ENCODE results near the gene NEK8. TPM values are rescaled to one million over a fixed set of nuclear protein-coding genes. Genes with fewer than 3 reads are reported as not detected.

The NEK8 gene
- total and polyA plus RNA-seq, 9 of the 15 experiments (the other 6 are each of a cell fraction or from before 2014, with no cell fraction given): 0.98 to 16.6 (median 4.6) TPM

DNA sequence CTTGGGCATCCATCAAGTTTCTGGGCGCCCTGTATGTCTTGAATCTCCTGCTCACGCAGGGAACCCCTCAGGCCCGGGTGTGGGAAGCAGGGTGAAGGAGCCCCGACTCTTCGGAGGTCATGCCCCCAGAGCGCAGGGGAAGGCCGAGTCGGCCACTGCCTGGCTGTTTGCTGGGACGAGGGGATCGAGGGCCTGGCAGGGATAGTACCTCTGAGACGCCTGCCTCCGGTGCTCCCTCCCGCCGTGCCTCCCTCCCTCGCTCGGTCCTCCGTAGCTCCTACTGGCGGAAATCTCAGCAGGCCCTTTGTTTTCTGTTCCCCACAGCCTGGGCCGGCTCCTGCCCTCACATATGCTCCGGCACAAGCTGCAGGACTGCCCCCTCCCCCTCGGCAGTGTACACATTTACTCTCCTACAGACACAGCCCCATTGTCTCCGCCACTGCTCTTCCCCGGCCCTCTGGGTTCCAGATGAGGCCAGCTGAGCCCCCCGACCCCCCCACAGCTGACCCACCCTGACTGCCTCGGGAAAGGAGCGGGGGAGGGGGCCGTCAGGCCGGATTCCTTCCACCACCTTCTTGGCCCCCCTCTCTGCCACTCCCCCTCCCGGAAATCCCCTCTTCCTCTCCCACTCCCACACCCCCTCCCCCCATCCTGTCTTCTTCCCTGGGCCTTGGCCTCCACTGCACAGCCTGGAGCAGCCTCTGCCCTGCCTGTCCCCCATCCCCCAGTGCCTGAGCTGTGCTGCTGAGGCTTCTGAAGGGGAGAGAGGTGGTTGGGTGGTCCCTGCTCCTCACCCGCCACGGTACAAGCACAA is 16.6 kb downstream of the NEK8 start (continued):
- TF ChIP-seq SAP30 (IDR thresholded peaks at IDR 0.05; ENCODE audit: borderline replicate concordance, insufficient read depth, low read depth, low read length, poor library complexity, severe bottlenecking): peak; percentile 67
- TF ChIP-seq TAF1 (IDR thresholded peaks at IDR 0.05; ENCODE audit: control insufficient read depth, extremely low read depth, insufficient read depth, low read length, severe bottlenecking): peak; percentile 14
- TF ChIP-seq, protein P1, sequence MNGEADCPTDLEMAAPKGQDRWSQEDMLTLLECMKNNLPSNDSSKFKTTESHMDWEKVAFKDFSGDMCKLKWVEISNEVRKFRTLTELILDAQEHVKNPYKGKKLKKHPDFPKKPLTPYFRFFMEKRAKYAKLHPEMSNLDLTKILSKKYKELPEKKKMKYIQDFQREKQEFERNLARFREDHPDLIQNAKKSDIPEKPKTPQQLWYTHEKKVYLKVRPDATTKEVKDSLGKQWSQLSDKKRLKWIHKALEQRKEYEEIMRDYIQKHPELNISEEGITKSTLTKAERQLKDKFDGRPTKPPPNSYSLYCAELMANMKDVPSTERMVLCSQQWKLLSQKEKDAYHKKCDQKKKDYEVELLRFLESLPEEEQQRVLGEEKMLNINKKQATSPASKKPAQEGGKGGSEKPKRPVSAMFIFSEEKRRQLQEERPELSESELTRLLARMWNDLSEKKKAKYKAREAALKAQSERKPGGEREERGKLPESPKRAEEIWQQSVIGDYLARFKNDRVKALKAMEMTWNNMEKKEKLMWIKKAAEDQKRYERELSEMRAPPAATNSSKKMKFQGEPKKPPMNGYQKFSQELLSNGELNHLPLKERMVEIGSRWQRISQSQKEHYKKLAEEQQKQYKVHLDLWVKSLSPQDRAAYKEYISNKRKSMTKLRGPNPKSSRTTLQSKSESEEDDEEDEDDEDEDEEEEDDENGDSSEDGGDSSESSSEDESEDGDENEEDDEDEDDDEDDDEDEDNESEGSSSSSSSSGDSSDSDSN (IDR thresholded peaks at IDR 0.05; ENCODE audit: borderline replicate concordance in 1 of 2, low read depth in 2 of 2, low read length in 2 of 2): 0 out of 4 replicates have a peak, but pooled peaks of 1 of the 2 experiments have one; percentile 29
- TF ChIP-seq, protein P2, sequence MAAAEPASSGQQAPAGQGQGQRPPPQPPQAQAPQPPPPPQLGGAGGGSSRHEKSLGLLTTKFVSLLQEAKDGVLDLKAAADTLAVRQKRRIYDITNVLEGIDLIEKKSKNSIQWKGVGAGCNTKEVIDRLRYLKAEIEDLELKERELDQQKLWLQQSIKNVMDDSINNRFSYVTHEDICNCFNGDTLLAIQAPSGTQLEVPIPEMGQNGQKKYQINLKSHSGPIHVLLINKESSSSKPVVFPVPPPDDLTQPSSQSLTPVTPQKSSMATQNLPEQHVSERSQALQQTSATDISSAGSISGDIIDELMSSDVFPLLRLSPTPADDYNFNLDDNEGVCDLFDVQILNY (CRISPR knock-in tag; IDR thresholded peaks at IDR 0.05): 0 out of 2 replicates have a peak, but pooled peaks have one; percentile 40
- peak; percentile 94 for TF ChIP-seq ZNF263 (CRISPR knock-in tag; IDR thresholded peaks at IDR 0.05; ENCODE audit: borderline replicate concordance)
- peak; percentile 85 for TF ChIP-seq CHD1 (IDR thresholded peaks at IDR 0.05; ENCODE audit: low read length)
- TF ChIP-seq FOXA1 (IDR thresholded peaks at IDR 0.05; ENCODE audit: borderline replicate concordance): no peak
- 0 out of 4 replicates have a peak, but pooled peaks of 1 of the 2 experiments have one; percentile 19 for TF ChIP-seq KDM4B (IDR thresholded peaks at IDR 0.05; ENCODE audit: borderline replicate concordance in 2 of 2, low read depth in 1 of 2)
- no peak for TF ChIP-seq ZNF347 (CRISPR knock-in tag; IDR thresholded peaks at IDR 0.05; ENCODE audit: low read depth)
- TF ChIP-seq STAG1 (CRISPR knock-in tag; IDR thresholded peaks at IDR 0.05; ENCODE audit: borderline replicate concordance): no peak
- TF ChIP-seq RBFOX2 (IDR thresholded peaks at IDR 0.05; ENCODE audit: low read depth, low read length): peak; percentile 80
- TF ChIP-seq SRF (CRISPR knock-in tag; IDR thresholded peaks at IDR 0.05): 0 out of 4 replicates have a peak, but pooled peaks of 1 of the 2 experiments have one; percentile 21
- TF ChIP-seq HCFC1 (IDR thresholded peaks at IDR 0.05; ENCODE audit: low read depth, low read length): peak; percentile 18; the same call in 1 of the 2 replicates
- TF ChIP-seq GABPB1 (CRISPR knock-in tag; IDR thresholded peaks at IDR 0.05): 0 out of 2 replicates have a peak, but pooled peaks have one; percentile 19
- TF ChIP-seq SP1 (CRISPR knock-in tag; IDR thresholded peaks at IDR 0.05): 0 out of 2 replicates have a peak, but pooled peaks have one; percentile 10
- TF ChIP-seq, protein P3, sequence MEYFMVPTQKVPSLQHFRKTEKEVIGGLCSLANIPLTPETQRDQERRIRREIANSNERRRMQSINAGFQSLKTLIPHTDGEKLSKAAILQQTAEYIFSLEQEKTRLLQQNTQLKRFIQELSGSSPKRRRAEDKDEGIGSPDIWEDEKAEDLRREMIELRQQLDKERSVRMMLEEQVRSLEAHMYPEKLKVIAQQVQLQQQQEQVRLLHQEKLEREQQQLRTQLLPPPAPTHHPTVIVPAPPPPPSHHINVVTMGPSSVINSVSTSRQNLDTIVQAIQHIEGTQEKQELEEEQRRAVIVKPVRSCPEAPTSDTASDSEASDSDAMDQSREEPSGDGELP (CRISPR knock-in tag; IDR thresholded peaks at IDR 0.05; ENCODE audit: borderline replicate concordance): peak; percentile 38; the same call in 1 of the 2 replicates
- TF ChIP-seq SOX6 (IDR thresholded peaks at IDR 0.05): no peak
- peak; percentile 13 for TF ChIP-seq TBP (optimal IDR thresholded peaks at IDR 0.05; ENCODE audit: low read depth, low read length)
- 0 out of 2 replicates have a peak, but pooled peaks have one; percentile 62 for TF ChIP-seq CBFB (CRISPR knock-in tag; IDR thresholded peaks at IDR 0.05)
- peak; percentile 76 for TF ChIP-seq POLR2G (IDR thresholded peaks at IDR 0.05; ENCODE audit: low read depth, low read length)
- peak; percentile 34; the same call in 1 of the 2 replicates for TF ChIP-seq PHF8 (IDR thresholded peaks at IDR 0.05; ENCODE audit: borderline replicate concordance, low read length)
- 0 out of 2 replicates have a peak, but pooled peaks have one; percentile 34 for TF ChIP-seq PTBP1 (IDR thresholded peaks at IDR 0.05; ENCODE audit: low read depth, low read length)

Data from K562 (cell line).